Activated CD4-positive, alpha-beta T cell treated with anti-CD3 and anti-CD28 coated beads, Interleukin-2, amount 50 U/mL, for 4 hours (primary cell): ENCODE measurements around the gene SLC7A9.
"Not testable (repeated sequence)": the region's sequence is repeated elsewhere in the genome, so short reads cannot be mapped to it uniquely, and the experiment has no call there.

Experiments
- DNase-seq, 2 experiments: peaks; one replicate each; pipeline ENCODE4 v3.0.0-alpha.2; 2020

The SLC7A9 gene

GRCh38 chr19:32862741-32863140, 6.8 kb downstream of the SLC7A9 start:
- no peak for DNase-seq

- no peak for DNase-seq
These were observed 7.4 kb downstream of the SLC7A9 start for GRCh38 chr19:32862173-32862572.

- DNase-seq = no peak
These were observed 8.0 kb downstream of the SLC7A9 start for GRCh38 chr19:32861596-32861995.

GRCh38 chr19:32859591-32859990, 10.0 kb downstream of the SLC7A9 start:
- DNase-seq = no peak

- DNase-seq = no peak
These were observed 11.0 kb downstream of the SLC7A9 start for GRCh38 chr19:32858559-32858958.

- no peak for DNase-seq
These were observed 11.4 kb downstream of the SLC7A9 start for GRCh38 chr19:32858155-32858554.

- no peak for DNase-seq
These were observed 12.0 kb downstream of the SLC7A9 start for GRCh38 chr19:32857584-32857983.

- DNase-seq = not testable (repeated sequence)
These were observed 12.7 kb downstream of the SLC7A9 start for GRCh38 chr19:32856818-32857217.

GRCh38 chr19:32852216-32852615, 17.4 kb downstream of the SLC7A9 start:
- no peak for DNase-seq

- DNase-seq = not testable (repeated sequence)
These were observed 21.5 kb downstream of the SLC7A9 start for GRCh38 chr19:32848035-32848434.

- DNase-seq = no peak
These were observed 25.8 kb downstream of the SLC7A9 start for GRCh38 chr19:32843716-32844245.

GRCh38 chr19:32842061-32842460, 27.5 kb downstream of the SLC7A9 start:
- no peak for DNase-seq

GRCh38 chr19:32837531-32837930, 32.0 kb downstream of the SLC7A9 start:
- DNase-seq = no peak

- DNase-seq = not testable (repeated sequence)
These were observed 36.2 kb downstream of the SLC7A9 start for GRCh38 chr19:32833388-32833787.

GRCh38 chr19:32832825-32833224, 36.7 kb downstream of the SLC7A9 start:
- DNase-seq = not testable (repeated sequence)

- not testable (repeated sequence) for DNase-seq
These were observed 37.5 kb downstream of the SLC7A9 start for GRCh38 chr19:32832094-32832493.

GRCh38 chr19:32831611-32832010, 38.0 kb downstream of the SLC7A9 start:
- DNase-seq = no peak

GRCh38 chr19:32830231-32831014, 39.1 kb downstream of the SLC7A9 start:
- no peak for DNase-seq

- no peak for DNase-seq
These were observed 40.1 kb downstream of the SLC7A9 start for GRCh38 chr19:32829345-32829896.

- no peak for DNase-seq
These were observed 40.8 kb downstream of the SLC7A9 start for GRCh38 chr19:32828643-32829344.

GRCh38 chr19:32828139-32828538, 41.4 kb downstream of the SLC7A9 start:
- DNase-seq = no peak

GRCh38 chr19:32824916-32825608, 44.5 kb downstream of the SLC7A9 start:
- DNase-seq = no peak

GRCh38 chr19:32824191-32824751, 45.3 kb downstream of the SLC7A9 start:
- DNase-seq = no peak
